Posterior vena cava (tissue), 2 donors: ENCODE results near the gene ADIPOR2. TPM values are rescaled to one million over a fixed set of nuclear protein-coding genes. Genes with fewer than 3 reads are reported as not detected.

ENCODE experiments used
- DNase-seq: peaks from one replicate; pipeline ENCODE4 v3.0.0-alpha.2; 2020; ENCODE audit warnings: low spot score
- intact Hi-C, 2 donors: fragments of 100-400 bp; cut with DNase I; formaldehyde crosslinking; loops; one replicate each; pipeline versions ENCODE4 v1.14.1 to v1.14.2; 2022 to 2023
- microRNA-seq, 2 donors: library from miRNA; unstranded; fragments of <30 nt; microRNA quantifications; one replicate each; pipeline ENCODE4 v1.2.0, GENCODE V29; 2020 to 2021; ENCODE audit warnings: borderline microRNAs expressed in 2 of 2
- total RNA-seq, 2 donors: library from RNA; stranded (reverse); fragmentation: NEBNext Ultra II Directional; extraction: Animal tissue kit (Norgen Biotek cat#: 25700); gene quantifications; one replicate each; pipeline ENCODE4 v1.2.1, GENCODE V29; 2021
- donor health status: DM: yes; HTN: yes; CAD: no.
- donor health status: DM: yes; HTN: yes; CAD: no.

Gene ADIPOR2
- total RNA-seq, 2 donors from 2014 or later, result 31.9 to 40.1 TPM

DNA sequence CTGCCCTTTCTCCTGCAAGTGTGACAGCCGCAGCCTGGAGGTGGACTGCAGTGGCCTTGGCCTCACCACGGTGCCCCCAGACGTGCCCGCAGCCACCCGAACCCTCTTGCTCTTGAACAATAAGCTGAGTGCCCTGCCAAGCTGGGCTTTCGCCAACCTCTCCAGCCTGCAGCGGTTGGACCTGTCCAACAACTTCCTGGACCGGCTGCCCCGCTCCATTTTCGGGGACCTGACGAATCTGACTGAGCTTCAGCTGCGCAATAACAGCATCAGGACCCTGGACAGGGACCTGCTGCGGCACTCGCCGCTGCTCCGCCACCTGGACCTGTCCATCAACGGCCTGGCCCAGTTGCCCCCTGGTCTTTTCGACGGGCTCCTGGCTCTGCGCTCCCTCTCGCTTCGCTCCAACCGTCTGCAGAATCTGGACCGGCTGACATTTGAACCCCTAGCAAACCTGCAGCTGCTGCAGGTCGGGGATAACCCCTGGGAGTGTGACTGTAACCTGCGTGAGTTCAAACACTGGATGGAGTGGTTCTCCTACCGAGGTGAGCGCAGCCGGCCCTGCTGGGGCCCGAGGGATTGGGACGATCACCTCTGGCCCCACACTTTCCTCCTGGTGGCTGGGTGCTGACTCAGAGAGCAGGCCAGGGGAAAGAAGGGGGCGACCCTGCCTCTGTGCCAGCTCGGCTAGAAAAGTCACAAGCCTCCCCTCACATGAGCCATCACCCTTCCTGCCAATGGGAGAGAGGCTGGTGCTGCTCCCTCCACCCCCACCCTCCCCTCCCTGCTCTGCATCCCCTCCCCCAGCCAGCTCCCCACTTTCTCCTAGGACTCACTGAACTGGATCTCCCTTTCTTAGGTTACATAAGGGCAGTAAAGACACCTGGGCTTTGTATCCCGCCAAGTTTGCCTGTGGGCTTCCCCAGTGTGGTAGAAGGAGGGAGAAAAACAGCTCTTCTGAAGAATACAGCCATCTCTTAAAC is 140.4 kb downstream of the ADIPOR2 start:
- peak; percentile 77 for DNase-seq

DNA sequence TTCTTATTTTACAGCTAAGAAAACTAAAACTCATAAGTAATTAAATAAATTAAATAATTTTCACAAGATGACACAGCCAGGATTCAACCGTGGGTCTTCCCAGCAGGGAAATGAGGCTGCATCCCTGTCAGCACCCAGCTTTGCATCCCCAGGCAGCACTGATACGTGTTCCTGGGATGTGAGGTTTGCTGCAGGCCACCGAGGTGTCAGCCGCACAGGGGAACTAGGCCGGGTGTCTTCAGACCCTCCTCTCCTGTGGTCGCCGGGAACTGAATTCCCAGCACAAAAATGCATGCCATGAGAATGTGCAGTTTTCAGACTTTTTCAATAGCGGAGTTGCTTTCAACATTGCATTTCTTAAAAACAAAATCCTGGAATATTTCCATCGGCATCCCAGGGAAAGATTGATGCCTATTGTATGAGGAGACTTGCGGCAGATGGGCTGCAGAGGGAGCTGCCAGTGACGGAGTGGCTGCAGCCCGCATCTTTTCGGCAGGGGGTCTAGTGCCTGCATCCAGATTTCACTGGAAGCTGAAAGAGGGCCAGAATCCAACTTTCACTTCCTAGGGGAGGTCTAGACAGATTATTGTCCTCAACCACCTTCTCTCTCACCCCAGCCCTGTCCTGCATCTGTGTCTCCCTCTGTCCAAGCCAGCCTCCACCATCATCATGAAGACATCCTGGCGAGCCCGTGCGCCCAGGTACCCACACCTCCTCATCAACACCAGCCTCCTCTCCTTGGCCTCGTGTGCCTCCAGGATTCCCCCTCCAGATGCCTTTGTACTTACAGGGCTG is 142.1 kb downstream of the ADIPOR2 start:
- DNase-seq, result peak; percentile 63
- intact Hi-C loops, result no loop called here

More for the DNA sequence above, 140.4 kb downstream of the ADIPOR2 start:
- intact Hi-C loops, result no loop called here

DNA sequence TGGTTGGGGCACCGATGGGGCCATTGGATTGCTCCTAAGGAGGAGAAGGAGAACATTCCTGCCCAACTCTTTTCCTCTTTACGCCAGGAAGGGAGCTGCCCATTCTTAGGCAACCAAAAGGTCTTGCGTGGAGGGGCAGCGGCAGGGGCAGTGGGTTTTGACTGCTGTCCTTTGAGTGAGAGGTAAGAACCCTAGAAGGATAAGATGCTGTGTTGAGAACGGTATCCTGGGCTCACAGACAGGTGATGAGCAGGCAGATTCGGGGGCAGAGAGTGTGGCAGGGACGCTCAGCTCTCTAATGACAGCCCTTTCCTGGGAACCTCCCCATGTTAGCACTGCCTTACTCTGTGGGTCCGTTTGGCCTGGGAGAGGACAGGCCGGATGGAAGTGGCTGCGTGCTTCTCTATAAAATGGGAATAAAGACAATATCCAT is 142.7 kb downstream of the ADIPOR2 start:
- DNase-seq, result peak; percentile 48
- intact Hi-C loops, result no loop called here

DNA sequence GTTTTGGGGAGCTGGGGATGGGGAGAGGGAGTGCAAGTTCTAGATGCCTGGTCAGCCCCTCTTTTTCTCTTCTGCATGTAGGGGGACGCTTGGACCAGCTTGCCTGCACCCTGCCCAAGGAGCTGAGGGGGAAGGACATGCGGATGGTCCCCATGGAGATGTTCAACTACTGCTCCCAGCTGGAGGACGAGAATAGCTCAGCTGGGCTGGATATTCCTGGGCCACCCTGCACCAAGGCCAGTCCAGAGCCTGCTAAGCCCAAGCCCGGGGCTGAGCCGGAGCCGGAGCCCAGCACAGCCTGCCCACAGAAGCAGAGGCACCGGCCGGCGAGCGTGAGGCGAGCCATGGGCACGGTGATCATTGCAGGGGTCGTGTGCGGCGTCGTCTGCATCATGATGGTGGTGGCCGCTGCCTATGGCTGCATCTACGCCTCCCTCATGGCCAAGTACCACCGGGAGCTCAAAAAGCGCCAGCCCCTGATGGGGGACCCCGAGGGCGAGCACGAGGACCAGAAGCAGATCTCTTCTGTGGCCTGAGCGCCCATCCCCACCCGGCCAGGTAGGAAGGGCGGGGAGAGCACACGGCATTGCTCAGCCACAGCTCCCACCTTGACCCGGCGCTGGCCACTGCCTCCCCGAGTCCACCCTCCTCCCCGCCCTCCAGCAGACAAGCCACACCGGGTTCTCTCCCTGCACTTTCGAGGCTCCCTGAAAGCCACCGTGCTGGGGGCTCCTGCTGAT is 143.5 kb downstream of the ADIPOR2 start:
- DNase-seq, result peak; percentile 68
- intact Hi-C loops, result no loop called here

DNA sequence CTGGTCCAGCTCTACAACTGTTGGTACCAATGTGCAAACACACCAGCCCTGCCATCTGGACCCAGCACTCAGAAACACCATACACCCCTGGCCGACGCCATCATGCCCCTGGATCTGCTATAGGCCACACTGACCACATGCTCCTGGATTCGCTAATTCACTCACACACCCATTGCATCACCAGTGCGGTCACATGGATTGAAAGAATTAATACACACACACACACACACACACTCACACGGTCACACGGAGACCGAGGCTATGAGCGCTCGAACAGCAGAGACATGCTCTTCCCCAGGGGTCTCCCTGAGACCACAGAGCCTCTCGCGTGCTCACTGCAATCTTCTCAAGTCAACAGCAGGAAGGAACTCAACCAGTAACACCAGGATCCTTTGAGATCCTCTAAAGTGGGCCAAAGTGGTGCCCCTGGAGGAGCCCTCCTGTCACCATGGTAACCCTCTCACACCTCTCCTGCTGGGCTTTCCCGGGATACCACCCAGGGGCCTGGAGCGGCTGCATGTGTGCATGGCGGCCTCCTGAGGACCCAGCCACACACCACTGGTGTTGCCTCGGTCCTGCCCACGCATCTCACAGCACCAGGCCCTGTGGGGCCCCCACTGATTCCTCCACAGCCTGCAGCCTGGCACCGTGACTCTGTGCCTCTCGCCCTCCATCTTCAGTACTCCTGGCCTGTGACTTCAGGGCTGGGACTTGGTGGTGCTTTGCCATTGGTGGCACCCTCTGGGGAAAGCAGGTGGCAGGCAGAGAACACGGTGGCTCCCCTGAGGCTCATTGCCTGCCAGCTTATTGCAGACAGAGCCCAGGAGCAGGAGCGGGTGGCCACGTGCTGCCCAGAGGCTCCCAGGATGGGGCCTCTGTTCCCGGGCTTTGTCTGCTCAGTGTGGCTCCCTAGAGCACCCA is 144.6 kb downstream of the ADIPOR2 start:
- peak; percentile 59 for DNase-seq
- intact Hi-C loops, result no loop called here

DNA sequence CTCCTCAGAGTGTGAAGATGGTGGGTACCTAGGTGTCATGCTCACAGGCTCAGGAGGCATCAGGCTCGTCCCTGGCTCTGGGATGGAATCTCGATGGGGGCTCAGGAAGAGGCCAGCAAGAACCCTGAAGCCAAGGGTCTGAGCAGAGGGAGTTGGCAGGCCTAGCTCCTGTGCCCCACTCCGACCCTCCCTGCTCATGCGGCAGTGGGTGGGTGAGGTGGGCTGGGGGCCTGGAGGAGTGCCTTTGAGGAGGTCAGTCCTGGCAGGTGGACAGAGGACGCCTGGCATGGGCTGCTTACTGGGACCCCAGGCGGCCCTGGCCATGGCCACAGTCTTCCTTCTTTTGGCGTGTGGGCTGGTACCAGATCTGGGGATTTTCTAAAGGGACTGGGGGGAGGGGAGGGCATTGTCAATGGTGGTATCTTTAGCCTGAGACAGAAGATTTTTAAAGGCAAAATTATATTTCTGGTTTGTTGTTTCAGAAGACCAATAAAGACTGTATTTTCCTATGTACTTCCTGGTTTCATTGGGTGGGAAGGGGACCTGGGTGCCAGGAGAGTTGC is 145.5 kb downstream of the ADIPOR2 start:
- intact Hi-C loops, result no loop called here
- DNase-seq, result peak; percentile 64

DNA sequence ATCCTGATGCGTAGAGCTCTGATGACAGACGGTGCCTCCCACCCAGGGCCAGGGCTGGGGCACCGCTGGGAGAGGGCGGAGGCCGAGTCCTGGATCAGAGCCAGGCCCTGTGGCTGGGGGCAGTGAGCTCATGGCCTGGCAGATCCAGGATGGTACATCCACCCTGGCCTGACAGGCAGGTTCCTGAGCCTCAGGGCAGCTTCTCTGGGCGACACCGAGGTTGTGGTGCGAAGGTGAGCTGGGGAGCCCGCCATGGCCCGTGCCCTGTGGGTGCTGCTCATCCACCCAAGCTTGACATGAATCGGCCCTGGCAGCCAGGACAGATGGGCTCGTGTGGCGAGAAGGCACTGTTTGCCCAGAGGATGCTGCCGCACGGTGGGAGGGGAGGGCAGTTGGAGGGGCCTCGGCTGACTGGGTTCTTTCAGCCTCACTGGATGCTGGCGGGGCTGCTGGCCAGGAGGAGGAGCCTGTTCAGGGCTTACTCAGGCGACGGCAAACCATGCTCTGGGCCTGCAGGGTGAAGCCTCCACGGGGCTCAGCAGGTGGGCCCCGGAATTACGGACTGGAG is 146.1 kb downstream of the ADIPOR2 start:
- intact Hi-C loops, result no loop called here
- peak; percentile 80 for DNase-seq

DNA sequence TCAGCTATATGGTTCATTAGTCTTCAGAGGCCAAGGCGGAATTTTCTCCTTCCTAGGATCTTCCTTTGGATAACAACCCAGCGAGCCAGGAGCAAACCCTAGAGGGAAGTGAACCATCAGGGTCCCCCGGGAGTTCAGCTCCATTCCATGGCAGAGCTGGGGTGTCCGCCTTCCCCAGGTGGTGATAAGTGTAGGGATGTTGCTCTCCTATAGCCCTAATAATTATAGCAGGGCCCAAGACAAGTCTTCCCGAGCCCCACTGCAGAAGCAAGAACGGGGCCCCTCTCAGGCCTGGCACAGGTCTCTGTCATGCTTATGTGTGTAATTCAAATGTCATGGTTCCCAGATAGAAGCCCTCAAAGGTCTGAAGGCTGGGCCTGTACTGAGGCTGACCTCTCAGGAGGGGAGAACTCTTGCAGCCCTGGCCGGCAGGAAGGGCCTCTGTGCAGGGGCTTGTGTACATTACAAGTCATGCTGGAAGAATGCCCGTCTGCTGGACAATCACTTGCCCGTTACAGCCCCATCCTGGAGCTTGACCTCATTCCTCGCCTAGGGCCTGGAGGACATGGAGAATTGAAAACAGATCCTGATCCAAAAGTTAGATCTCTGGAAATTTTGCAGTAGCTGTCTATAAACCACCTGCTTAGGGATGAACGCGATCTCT is 146.8 kb downstream of the ADIPOR2 start:
- peak; percentile 41 for DNase-seq
- intact Hi-C loops, result no loop called here

Small RNA genes within 50 kb of the gene (microRNA-seq; reads per million reads assigned to microRNA genes)
- 0 reads per million in 2 donors for gene MIR3649

Other genes starting within 250 kb of the ADIPOR2 start
- 1 to 10 TPM; 6.3 to 7.3 TPM for gene FBXL14, start 96.5 kb upstream of the ADIPOR2 start, total RNA-seq
- gene WNT5B, start 61.8 kb upstream of the ADIPOR2 start, total RNA-seq, result 10 to 100 TPM; 10.1 to 12.8 TPM
- not detected for gene LRTM2, start 129.5 kb downstream of the ADIPOR2 start, total RNA-seq
- 1 to 10 TPM; 5.9 to 7.3 TPM for gene CACNA2D4, start 227.6 kb downstream of the ADIPOR2 start, total RNA-seq